ENCODE measurements around the gene SUMO3. TPM values are rescaled to one million over a fixed set of nuclear protein-coding genes. Genes with fewer than 3 reads are reported as not detected.

Gene SUMO3
- total RNA-seq, 1 experiment from 2014 or later, result 82.9 TPM

GRCh38 chr21:44862869-44863685 lies 45.2 kb upstream of the SUMO3 start:
- no peak overlapping the region; the same call in 1 of the 2 replicates for H3K14ac ChIP-seq (ENCODE audit: insufficient read depth, low read length)
- no peak overlapping the region for H2BK12ac ChIP-seq (ENCODE audit: insufficient read length, low read depth, low read length)
- no peak overlapping the region for H2BK120ac ChIP-seq (ENCODE audit: low read depth, low read length, poor library complexity, severe bottlenecking)
- H4K5ac ChIP-seq (ENCODE audit: insufficient read length, low read depth, low read length), result no peak overlapping the region
- H3K4ac ChIP-seq (ENCODE audit: low read depth, low read length), result no peak overlapping the region
- no peak for DNase-seq
- H2BK15ac ChIP-seq (ENCODE audit: low read depth, low read length), result no peak overlapping the region
- H3K9ac ChIP-seq (ENCODE audit: extremely low read depth, insufficient read length, low read length), result no peak overlapping the region
- no peak overlapping the region for H3K4me2 ChIP-seq (ENCODE audit: insufficient read depth, insufficient read length, low read length)
- peaks cover 22 to 23% of the 10 kb centered on the region in 2 experiments for H3K4me1 Mint-ChIP-seq
- no peaks in the 10 kb centered on the region for H3K9me3 ChIP-seq (ENCODE audit: control insufficient read depth, low read depth, low read length)
- H3K23me2 ChIP-seq (ENCODE audit: insufficient read length, low read depth, low read length, poor library complexity, severe bottlenecking), result no peaks in the 10 kb centered on the region
- no peak overlapping the region for H3K56ac ChIP-seq (ENCODE audit: insufficient read length, low read depth, low read length)
- H3T11ph ChIP-seq (ENCODE audit: low read length), result no peak overlapping the region
- H3K27ac Mint-ChIP-seq, result peak overlapping the region in 2 of 3 experiments; percentile 50 to 64; a peak in 3 of 7 replicates
- no peak overlapping the region for H2AFZ ChIP-seq (ENCODE audit: low read length)
- no peaks in the 10 kb centered on the region for H3K27me3 ChIP-seq (ENCODE audit: insufficient read depth, low read length)
- WGBS (ENCODE audit: extremely low coverage, insufficient read length, low lambda C conversion rate), result no CpG with 5 or more reads among the region's 25 CpGs
- H3K4me3 Mint-ChIP-seq, result no peak overlapping the region
- no peak overlapping the region for H2BK5ac ChIP-seq (ENCODE audit: insufficient read length, low read length)
- no peak overlapping the region for H3K27ac ChIP-seq (ENCODE audit: insufficient read length, low read depth, low read length)
- H3K27me3 Mint-ChIP-seq (ENCODE audit: low read depth), result no peaks in the 10 kb centered on the region; the same call in 1 of the 2 replicates
- H3K79me1 ChIP-seq (ENCODE audit: insufficient read depth, low read depth, low read length, poor library complexity, severe bottlenecking), result peaks cover 7% of the 10 kb centered on the region
- peaks cover 3% of the 10 kb centered on the region for H4K20me1 ChIP-seq (ENCODE audit: control insufficient read depth, insufficient read depth, insufficient read length)
- no peak overlapping the region for H4K8ac ChIP-seq (replicated peaks; ENCODE audit: insufficient read length, low read depth, low read length)
- H3K9me3 Mint-ChIP-seq, result no peaks in the 10 kb centered on the region
- H4K91ac ChIP-seq (ENCODE audit: insufficient read length, low read depth, low read length), result no peak overlapping the region
- peaks cover 37 to 60% (median 54%) of the 10 kb centered on the region in 3 experiments; a peak in 6 of 7 replicates for H3K36me3 Mint-ChIP-seq (ENCODE audit: insufficient read depth in 1 of 3, low read depth in 3 of 3)
- H2AK5ac ChIP-seq (ENCODE audit: insufficient read length, low read length), result no peak overlapping the region
- H2BK20ac ChIP-seq (ENCODE audit: low read depth, low read length, poor library complexity, severe bottlenecking), result no peak overlapping the region
- H3K4me1 ChIP-seq (ENCODE audit: insufficient read depth, low read length), result peaks cover 8% of the 10 kb centered on the region; the same call in 1 of the 2 replicates
- peaks cover 36% of the 10 kb centered on the region for H3K79me2 ChIP-seq (ENCODE audit: insufficient read depth, low read length)
- no peak for TF ChIP-seq CTCF (conservative IDR thresholded peaks at IDR 0.05)
- no peak overlapping the region for H3K18ac ChIP-seq (ENCODE audit: insufficient read length, low read depth, low read length)
- H3K23ac ChIP-seq (ENCODE audit: insufficient read length, low read depth, low read length), result no peak overlapping the region
